Measurements from ENCODE around the gene OPN3. TPM values are rescaled to one million over a fixed set of nuclear protein-coding genes. Genes with fewer than 3 reads are reported as not detected.
A peak's percentile ranks its signal among the peaks of the same experiment; 100 is the strongest.

Gene OPN3
- total RNA-seq, 1 experiment from 2014 or later = 10.0 TPM

GRCh38 chr1:241605146-241605805 is 34.9 kb downstream of the OPN3 start:
- H4K5ac ChIP-seq (ENCODE audit: insufficient read length, low read depth, low read length) = no peak overlapping the region
- H2AFZ ChIP-seq (ENCODE audit: low read length) = no peak overlapping the region
- no peaks in the 10 kb centered on the region for H3K23me2 ChIP-seq (ENCODE audit: insufficient read length, low read depth, low read length, poor library complexity, severe bottlenecking)
- no peak overlapping the region for H3K23ac ChIP-seq (ENCODE audit: insufficient read length, low read depth, low read length)
- H2BK5ac ChIP-seq (ENCODE audit: insufficient read length, low read length) = no peak overlapping the region
- no peak overlapping the region for H4K91ac ChIP-seq (ENCODE audit: insufficient read length, low read depth, low read length)
- no peak overlapping the region for H2BK120ac ChIP-seq (ENCODE audit: low read depth, low read length, poor library complexity, severe bottlenecking)
- H4K8ac ChIP-seq (replicated peaks; ENCODE audit: insufficient read length, low read depth, low read length) = no peak overlapping the region
- no peaks in the 10 kb centered on the region; a peak in 1 of 5 replicates for H3K9me3 Mint-ChIP-seq
- no peak overlapping the region for H3K9ac ChIP-seq (ENCODE audit: extremely low read depth, insufficient read length, low read length)
- peak; percentile 66 for TF ChIP-seq CTCF (conservative IDR thresholded peaks at IDR 0.05)
- no peaks in the 10 kb centered on the region for H3K79me2 ChIP-seq (ENCODE audit: insufficient read depth, low read length)
- WGBS (ENCODE audit: extremely low coverage, insufficient read length, low lambda C conversion rate) = no CpG with 5 or more reads among the region's 9 CpGs
- DNase-seq = peak; percentile 52
- H3K18ac ChIP-seq (ENCODE audit: insufficient read length, low read depth, low read length) = no peak overlapping the region
- no peaks in the 10 kb centered on the region for H3K27me3 ChIP-seq (ENCODE audit: insufficient read depth, low read length)
- H2BK12ac ChIP-seq (ENCODE audit: insufficient read length, low read depth, low read length) = no peak overlapping the region
- H3K4me3 Mint-ChIP-seq = no peak overlapping the region
- H2AK5ac ChIP-seq (ENCODE audit: insufficient read length, low read length) = no peak overlapping the region
- no peak overlapping the region for H3K4me2 ChIP-seq (ENCODE audit: insufficient read depth, insufficient read length, low read length)
- peaks cover 0 to 3% (median 0%) of the 10 kb centered on the region in 3 experiments; a peak in 3 of 7 replicates for H3K36me3 Mint-ChIP-seq (ENCODE audit: insufficient read depth in 1 of 3, low read depth in 3 of 3)
- no peak overlapping the region for H3K56ac ChIP-seq (ENCODE audit: insufficient read length, low read depth, low read length)
- H3K4ac ChIP-seq (ENCODE audit: low read depth, low read length) = no peak overlapping the region
- H3K14ac ChIP-seq (ENCODE audit: insufficient read depth, low read length) = no peak overlapping the region
- H3K4me1 Mint-ChIP-seq = no peaks in the 10 kb centered on the region
- no peaks in the 10 kb centered on the region for H3K4me1 ChIP-seq (ENCODE audit: insufficient read depth, low read length)
- no peaks in the 10 kb centered on the region for H3K27me3 Mint-ChIP-seq (ENCODE audit: low read depth)
- no peak overlapping the region for H3T11ph ChIP-seq (ENCODE audit: low read length)
- no peaks in the 10 kb centered on the region for H4K20me1 ChIP-seq (ENCODE audit: control insufficient read depth, insufficient read depth, insufficient read length)
- H3K79me1 ChIP-seq (ENCODE audit: insufficient read depth, low read depth, low read length, poor library complexity, severe bottlenecking) = no peaks in the 10 kb centered on the region
- no peak overlapping the region for H3K27ac Mint-ChIP-seq
- H3K9me3 ChIP-seq (ENCODE audit: control insufficient read depth, low read depth, low read length) = no peaks in the 10 kb centered on the region
- H3K27ac ChIP-seq (ENCODE audit: insufficient read length, low read depth, low read length) = no peak overlapping the region
- H2BK20ac ChIP-seq (ENCODE audit: low read depth, low read length, poor library complexity, severe bottlenecking) = no peak overlapping the region
- H2BK15ac ChIP-seq (ENCODE audit: low read depth, low read length) = no peak overlapping the region

All from H9 (cell line).